Measurements from ENCODE around the gene SLC5A8.

Gene SLC5A8

GRCh38 chr12:101209319-101210302 lies at the start of gene SLC5A8:
SLC5A8 (minus strand) TSS chr12:101210238; CDS start chr12:101209848, 390 bp downstream.
- DNase-seq (ENCODE audit: low read depth) = no peak

- DNase-seq (ENCODE audit: low read depth) = no peak
Observed at GRCh38 chr12:101257357-101257756, 47.3 kb upstream of the SLC5A8 start.

GRCh38 chr12:101256266-101256665 lies 46.2 kb upstream of the SLC5A8 start:
- DNase-seq (ENCODE audit: low read depth) = no peak

GRCh38 chr12:101243616-101244015 lies 33.6 kb upstream of the SLC5A8 start:
- no peak for DNase-seq (ENCODE audit: low read depth)

GRCh38 chr12:101243074-101243473 lies 33.0 kb upstream of the SLC5A8 start:
- DNase-seq (ENCODE audit: low read depth) = no peak

- DNase-seq (ENCODE audit: low read depth) = no peak
Observed at GRCh38 chr12:101238800-101239329, 28.8 kb upstream of the SLC5A8 start.

- DNase-seq (ENCODE audit: low read depth) = no peak
Observed at GRCh38 chr12:101238306-101238705, 28.3 kb upstream of the SLC5A8 start.

- no peak for DNase-seq (ENCODE audit: low read depth)
Observed at GRCh38 chr12:101235686-101236085, 25.6 kb upstream of the SLC5A8 start.

- DNase-seq (ENCODE audit: low read depth) = no peak
Observed at GRCh38 chr12:101231636-101232035, 21.6 kb upstream of the SLC5A8 start.

- DNase-seq (ENCODE audit: low read depth) = no peak
Observed at GRCh38 chr12:101230547-101230946, 20.5 kb upstream of the SLC5A8 start.

GRCh38 chr12:101229841-101230241 lies 19.8 kb upstream of the SLC5A8 start:
- DNase-seq (ENCODE audit: low read depth) = no peak

- DNase-seq (ENCODE audit: low read depth) = no peak
Observed at GRCh38 chr12:101221301-101221700, 11.3 kb upstream of the SLC5A8 start.

- no peak for DNase-seq (ENCODE audit: low read depth)
Observed at GRCh38 chr12:101216810-101217209, 6.8 kb upstream of the SLC5A8 start.

- DNase-seq (ENCODE audit: low read depth) = no peak
Observed at GRCh38 chr12:101207086-101207780, 2.8 kb downstream of the SLC5A8 start.

GRCh38 chr12:101204602-101205304 lies 5.3 kb downstream of the SLC5A8 start:
- no peak for DNase-seq (ENCODE audit: low read depth)

- DNase-seq (ENCODE audit: low read depth) = no peak
Observed at GRCh38 chr12:101200824-101201223, 9.2 kb downstream of the SLC5A8 start.

- DNase-seq (ENCODE audit: low read depth) = no peak
Observed at GRCh38 chr12:101200145-101200544, 9.9 kb downstream of the SLC5A8 start.

GRCh38 chr12:101186291-101186690 lies 23.7 kb downstream of the SLC5A8 start:
- no peak for DNase-seq (ENCODE audit: low read depth)

GRCh38 chr12:101181776-101182175 lies 28.3 kb downstream of the SLC5A8 start:
- no peak for DNase-seq (ENCODE audit: low read depth)

- no peak for DNase-seq (ENCODE audit: low read depth)
Observed at GRCh38 chr12:101174541-101174940, 35.5 kb downstream of the SLC5A8 start.

- no peak for DNase-seq (ENCODE audit: low read depth)
Observed at GRCh38 chr12:101173197-101173749, 36.8 kb downstream of the SLC5A8 start.

GRCh38 chr12:101172316-101172715 lies 37.7 kb downstream of the SLC5A8 start:
- no peak for DNase-seq (ENCODE audit: low read depth)

Data from stimulated activated CD4-positive, alpha-beta T cell treated with anti-CD3 and anti-CD28 coated beads, Interleukin-2, amount 100 ng/mL, for 4 hours (primary cell).